ENCODE data around the gene ELF1.
"Not testable (repeated sequence)": the region's sequence is repeated elsewhere in the genome, so short reads cannot be mapped to it uniquely, and the experiment has no call there.

The ELF1 gene

DNA sequence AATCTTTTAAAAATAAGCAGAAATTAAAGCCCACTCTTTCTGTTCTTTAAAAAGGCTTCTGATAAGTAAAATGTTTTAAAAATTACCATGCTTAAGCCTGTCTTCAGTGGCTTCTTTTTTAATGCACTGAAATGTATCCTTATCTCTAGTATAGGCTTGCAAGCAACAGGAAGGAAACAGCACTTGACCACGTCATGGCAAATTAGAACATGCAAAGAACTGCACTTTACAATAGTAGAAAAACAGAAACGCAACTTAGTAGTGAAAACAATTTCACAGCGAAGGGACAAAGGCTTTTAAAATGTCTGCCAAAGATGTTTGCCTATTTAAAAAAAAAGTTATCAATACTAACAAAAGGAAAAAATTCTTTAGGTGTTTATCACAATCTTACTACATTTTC lies 36.3 kb downstream of the ELF1 start:
- no peak for DNase-seq (ENCODE audit: low read depth)

DNA sequence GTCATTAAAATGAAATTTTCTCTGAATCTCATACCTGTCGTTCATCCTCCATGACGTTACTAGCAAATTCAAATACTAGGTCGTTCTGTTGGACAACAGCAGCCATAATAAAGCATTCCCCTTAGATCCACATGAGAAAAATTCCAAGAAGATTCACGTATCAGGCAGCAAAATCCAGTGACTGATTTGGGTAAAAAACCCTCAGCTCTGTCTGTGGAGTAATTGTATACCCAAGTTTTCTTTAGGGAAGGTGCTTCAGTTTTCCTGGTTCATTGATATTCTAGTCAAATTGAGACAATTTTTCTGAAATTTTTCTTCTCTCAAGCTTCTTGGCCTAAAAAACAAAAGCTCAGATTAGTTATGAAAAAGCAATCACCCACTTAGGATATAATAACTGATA lies 37.2 kb downstream of the ELF1 start:
- no peak for DNase-seq (ENCODE audit: low read depth)

DNA sequence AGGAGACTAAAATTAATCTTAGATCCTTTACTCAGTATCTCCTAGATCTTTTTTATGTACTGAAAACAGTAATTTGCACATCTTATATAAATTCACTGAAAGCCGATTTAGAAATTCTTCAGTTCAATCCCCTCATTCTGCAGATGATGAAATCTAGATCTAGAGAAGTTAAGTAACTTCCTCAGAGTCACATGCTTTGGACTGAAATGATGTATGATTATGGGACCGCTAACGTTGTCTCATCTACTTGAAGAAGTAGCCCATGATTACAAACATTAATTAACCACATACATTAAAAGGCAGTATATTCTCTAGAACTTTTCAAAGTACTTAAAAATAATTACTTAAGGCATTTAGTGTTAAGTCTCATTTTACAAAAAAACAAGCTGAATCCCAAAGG lies 37.8 kb downstream of the ELF1 start:
- no peak for DNase-seq (ENCODE audit: low read depth)

GRCh38 chr13:40980461-40980860 lies 38.7 kb downstream of the ELF1 start:
- no peak for DNase-seq (ENCODE audit: low read depth)

DNA sequence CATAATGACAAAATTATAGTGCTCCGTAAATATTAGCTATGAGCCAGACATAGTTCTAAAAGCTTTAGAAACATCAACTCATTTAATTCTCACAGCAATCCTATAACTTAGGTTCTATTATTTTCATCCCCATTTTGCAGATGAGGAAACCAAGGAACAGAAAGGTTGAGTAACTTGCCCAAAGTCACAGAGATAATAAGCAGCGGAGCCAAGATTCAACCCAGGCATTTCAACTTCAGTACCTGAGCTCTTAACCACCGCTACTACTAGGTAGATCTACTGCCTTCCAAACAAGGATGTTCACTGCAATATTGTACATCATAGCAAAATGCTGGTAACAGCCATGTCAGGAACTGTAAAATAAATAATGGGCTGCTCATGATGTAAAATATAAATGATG lies 39.9 kb downstream of the ELF1 start:
- no peak for DNase-seq (ENCODE audit: low read depth)

DNA sequence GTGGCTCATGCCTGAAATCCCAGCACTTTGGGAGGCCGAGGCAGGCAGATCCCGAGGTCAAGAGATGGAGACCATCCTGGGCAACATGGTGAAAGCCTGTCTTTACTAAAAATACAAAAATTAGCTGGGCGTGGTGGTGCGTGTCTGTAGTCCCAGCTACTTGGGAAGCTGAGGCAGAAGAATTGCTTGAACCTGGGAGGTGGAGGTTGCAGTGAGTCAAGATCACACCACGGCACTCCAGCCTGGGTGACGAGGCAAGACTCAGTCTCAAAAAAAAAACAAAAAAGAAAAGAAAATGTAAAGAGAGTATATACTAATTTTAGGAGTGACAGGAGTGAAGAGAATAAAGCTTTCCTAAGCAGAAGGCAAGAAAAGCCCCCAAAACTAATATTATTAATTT lies 41.0 kb downstream of the ELF1 start:
- not testable (repeated sequence) for DNase-seq (ENCODE audit: low read depth)

GRCh38 chr13:40975441-40975840 lies 43.7 kb downstream of the ELF1 start:
- DNase-seq (ENCODE audit: low read depth): no peak

DNA sequence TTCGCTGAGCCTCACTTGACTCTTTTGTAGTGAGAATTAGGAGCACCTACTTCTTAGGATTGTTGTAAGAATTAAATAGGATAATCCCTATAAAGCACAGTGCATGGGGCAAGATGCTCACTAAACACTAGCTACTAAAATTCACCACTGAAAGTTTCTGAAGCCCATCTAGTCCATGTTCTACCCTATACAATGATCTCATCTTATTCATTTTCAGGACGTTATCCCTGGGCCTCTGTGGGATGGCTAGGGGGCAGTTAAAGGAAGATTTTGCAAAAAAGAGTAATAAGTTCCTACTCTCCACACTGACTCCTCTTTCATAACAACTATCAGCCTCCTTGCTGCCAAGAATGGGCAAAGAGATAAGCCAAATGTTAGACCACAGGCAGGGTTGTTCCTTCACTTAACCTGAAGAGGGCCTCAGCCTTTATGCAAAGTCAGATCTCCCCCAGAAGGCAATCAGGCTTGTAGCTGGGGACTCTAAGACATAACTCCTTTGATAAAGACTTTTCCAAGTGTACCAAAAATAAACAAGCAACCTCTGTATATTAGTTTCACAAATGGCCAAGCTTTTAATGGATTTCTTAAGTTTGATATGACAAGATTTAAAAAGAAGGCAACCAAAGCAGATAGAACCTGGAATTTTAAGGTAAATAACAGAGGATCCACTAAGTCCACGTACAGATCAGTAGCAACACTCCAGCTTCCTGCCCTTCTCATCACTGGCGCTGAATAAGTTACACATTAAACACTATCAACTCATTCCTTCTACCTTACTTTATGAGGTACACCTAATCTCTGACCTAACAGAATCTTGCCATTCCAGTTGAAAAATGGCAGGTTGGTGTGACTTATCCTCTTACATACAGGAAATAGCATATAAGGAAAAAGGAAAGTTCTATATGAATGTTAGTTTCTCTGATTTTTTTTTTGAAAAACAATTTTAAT lies 44.4 kb downstream of the ELF1 start:
- no peak for DNase-seq (ENCODE audit: low read depth)

GRCh38 chr13:40973409-40973808 lies 45.7 kb downstream of the ELF1 start:
- no peak for DNase-seq (ENCODE audit: low read depth)

GRCh38 chr13:40971321-40971720 lies 47.8 kb downstream of the ELF1 start:
- no peak for DNase-seq (ENCODE audit: low read depth)

- no peak for DNase-seq (ENCODE audit: low read depth)
Measured at GRCh38 chr13:40970803-40971202, 48.3 kb downstream of the ELF1 start.

GRCh38 chr13:40969169-40969901 lies 49.8 kb downstream of the ELF1 start:
- DNase-seq (ENCODE audit: low read depth): no peak

DNA sequence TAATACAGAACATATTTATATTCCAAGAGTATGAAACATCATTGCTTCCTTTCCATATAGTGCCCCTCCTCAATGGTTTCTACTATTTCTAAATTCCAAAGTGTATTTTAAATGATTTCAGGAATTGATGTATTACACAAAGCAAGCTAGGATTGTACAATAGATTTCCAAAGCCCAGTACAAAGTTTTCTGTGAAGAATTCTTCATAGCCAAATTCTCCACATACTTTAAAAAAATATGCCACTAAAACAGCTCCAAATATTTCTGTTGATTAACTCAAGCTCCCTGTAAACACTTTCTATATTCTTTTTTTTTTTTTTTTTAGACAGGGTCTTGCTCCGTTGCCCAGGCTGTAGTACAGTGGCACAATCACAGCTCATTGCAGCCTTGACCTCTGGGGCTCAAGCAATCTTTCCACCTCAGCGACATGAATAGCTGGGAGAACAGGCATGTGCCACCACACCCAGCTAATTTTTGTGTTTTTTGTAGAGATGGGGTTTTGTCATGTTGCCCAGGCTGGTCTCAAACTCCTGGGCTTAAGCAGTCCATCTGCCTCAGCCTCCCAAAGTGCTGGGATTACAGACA lies 50.6 kb downstream of the ELF1 start:
- no peak for DNase-seq (ENCODE audit: low read depth)

DNA sequence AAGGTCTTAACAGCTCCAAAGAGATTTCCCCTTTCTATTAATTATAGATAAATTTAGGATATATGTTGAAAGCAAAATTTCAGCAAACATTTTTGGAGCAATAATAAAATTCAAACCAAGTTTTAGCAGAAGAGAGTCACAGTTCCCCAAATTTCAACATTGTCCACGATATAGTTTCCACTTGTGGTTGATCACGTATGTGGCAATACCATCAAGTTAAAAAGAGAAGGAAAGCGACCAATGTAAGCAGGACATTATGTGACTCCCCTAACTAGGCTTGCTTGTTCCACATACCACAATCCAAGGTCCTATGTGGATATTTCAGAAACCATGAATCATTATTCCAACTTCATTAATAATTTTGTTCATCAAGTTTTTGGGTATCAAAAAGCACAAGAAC lies 52.8 kb downstream of the ELF1 start:
- no peak for DNase-seq (ENCODE audit: low read depth)

DNA sequence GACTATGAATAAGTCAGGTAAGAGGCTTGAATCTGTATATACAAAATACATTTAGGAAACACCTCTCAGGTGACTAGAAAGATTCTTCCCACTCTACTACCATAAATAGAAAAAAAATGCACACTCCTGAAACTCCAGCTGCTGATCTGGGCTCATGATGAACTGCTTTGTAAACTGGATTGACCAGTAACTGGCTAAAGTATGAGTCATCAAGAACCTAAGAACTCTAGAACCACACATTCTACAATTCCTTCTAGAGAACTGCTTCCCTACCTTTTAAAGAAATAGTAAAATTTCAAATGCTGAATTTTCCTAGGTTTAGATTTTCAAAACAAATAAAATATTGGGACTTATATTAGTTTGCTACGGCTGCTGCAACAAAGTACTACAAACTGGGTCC lies 55.2 kb downstream of the ELF1 start:
- no peak for DNase-seq (ENCODE audit: low read depth)

- no peak for DNase-seq (ENCODE audit: low read depth)
Measured at GRCh38 chr13:40961826-40962225, 57.3 kb downstream of the ELF1 start.

- DNase-seq (ENCODE audit: low read depth): no peak
Measured at GRCh38 chr13:40961214-40961613, 57.9 kb downstream of the ELF1 start.

DNA sequence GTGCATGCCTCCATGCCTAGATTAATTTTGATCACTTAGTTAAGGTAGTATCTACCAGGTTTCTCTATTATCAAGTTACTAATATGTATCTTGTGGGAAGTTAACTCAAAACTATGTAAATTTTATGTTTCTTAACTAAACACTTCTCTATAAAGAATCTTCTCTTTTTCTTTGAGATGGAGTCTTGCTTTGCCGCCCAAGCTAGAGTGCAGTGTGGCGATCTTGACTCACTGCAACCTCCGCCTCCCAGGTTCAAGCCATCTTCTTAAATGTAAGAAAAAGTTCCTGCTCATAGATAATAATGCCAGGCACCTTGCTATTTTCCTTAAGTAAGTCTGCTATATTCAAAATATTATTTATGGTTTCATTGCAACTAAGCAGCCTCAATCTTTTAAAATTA lies 58.4 kb downstream of the ELF1 start:
- DNase-seq (ENCODE audit: low read depth): no peak

GRCh38 chr13:40958655-40959054 lies 60.5 kb downstream of the ELF1 start:
- no peak for DNase-seq (ENCODE audit: low read depth)

GRCh38 chr13:40946485-40946884 lies 72.6 kb downstream of the ELF1 start:
- no peak for DNase-seq (ENCODE audit: low read depth)

- DNase-seq (ENCODE audit: low read depth): no peak
Measured at GRCh38 chr13:40943073-40943472, 76.0 kb downstream of the ELF1 start.

GRCh38 chr13:40941581-40941980 lies 77.5 kb downstream of the ELF1 start:
- no peak for DNase-seq (ENCODE audit: low read depth)

DNA sequence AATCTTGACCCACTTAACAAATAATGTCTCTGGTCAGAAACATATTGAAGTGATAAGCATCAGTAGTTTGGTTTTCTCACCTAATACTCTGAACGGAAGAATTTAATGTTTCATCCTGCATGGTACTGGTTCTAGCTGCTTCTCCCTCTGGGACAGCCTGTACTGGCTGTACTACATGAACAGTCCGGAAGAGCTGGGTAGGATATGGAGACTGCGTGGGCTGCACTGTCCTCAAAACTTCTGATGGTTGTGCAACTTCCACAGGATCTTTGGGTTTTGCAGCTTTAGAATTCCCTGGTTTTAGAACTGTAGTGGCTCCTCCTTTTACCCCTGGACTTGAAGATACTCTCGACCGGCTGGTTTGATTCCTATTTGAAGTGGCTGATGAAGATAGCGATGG lies 78.3 kb downstream of the ELF1 start:
- no peak for DNase-seq (ENCODE audit: low read depth)
